IPS-18c (cell line): Measurements from ENCODE around the gene CTNND2.
"Not testable (repeated sequence)": the region's sequence is repeated elsewhere in the genome, so short reads cannot be mapped to it uniquely, and the experiment has no call there.

ENCODE experiments used
- H3K4me3 ChIP-seq: 2 replicates; pipeline ENCODE4 v1.7.0; 2013; ENCODE audit warnings: low read depth, mild to moderate bottlenecking, low read length, moderate library complexity; ENCODE audit not compliant: insufficient read depth
- H3K9me3 ChIP-seq: one replicate; pipeline ENCODE4 v1.6.1; 2013; ENCODE audit warnings: mild to moderate bottlenecking, low read length, moderate library complexity; ENCODE audit not compliant: control insufficient read depth, insufficient read depth

The CTNND2 gene

DNA sequence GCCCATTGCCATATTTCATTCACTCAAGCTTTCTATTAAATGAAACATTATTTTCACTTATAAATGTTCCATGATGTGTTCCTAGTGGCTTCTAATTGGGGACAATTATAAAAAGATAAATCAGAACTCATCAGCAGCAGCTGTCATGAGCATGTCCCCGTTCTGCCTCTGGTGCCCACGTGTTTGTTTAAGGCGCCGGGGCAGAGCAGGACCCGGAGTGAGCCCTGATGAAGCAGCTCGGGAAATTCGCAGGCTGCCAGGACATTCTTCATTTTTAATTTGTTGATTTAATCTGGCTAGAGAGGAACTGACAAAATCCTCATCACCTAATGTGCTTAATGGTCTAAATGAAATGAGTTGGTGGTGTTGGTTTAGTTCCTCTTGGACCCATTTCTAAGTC lies 475.0 kb downstream of the CTNND2 start:
- Histone ChIP-seq H3K4me3 (no peak overlapping the region), H3K9me3 (no peaks in the 10 kb centered on the region)

- Histone ChIP-seq H3K9me3 (no peaks in the 10 kb centered on the region), H3K4me3 (no peak overlapping the region)
Measured at GRCh38 chr5:11427569-11427968, 476.7 kb downstream of the CTNND2 start.

GRCh38 chr5:11426442-11426841 lies 477.8 kb downstream of the CTNND2 start:
- Histone ChIP-seq H3K4me3 (no peak overlapping the region), H3K9me3 (no peaks in the 10 kb centered on the region)

- Histone ChIP-seq H3K4me3 (no peak overlapping the region), H3K9me3 (no peaks in the 10 kb centered on the region)
Measured at GRCh38 chr5:11422342-11422741, 481.9 kb downstream of the CTNND2 start.

- Histone ChIP-seq H3K4me3 (no peak overlapping the region), H3K9me3 (no peaks in the 10 kb centered on the region)
Measured at GRCh38 chr5:11420969-11421368, 483.3 kb downstream of the CTNND2 start.

- Histone ChIP-seq H3K4me3 (no peak overlapping the region), H3K9me3 (no peaks in the 10 kb centered on the region)
Measured at GRCh38 chr5:11415751-11416150, 488.5 kb downstream of the CTNND2 start.

GRCh38 chr5:11414732-11415131 lies 489.5 kb downstream of the CTNND2 start:
- H3K4me3 ChIP-seq, H3K9me3 ChIP-seq: not testable (repeated sequence)

DNA sequence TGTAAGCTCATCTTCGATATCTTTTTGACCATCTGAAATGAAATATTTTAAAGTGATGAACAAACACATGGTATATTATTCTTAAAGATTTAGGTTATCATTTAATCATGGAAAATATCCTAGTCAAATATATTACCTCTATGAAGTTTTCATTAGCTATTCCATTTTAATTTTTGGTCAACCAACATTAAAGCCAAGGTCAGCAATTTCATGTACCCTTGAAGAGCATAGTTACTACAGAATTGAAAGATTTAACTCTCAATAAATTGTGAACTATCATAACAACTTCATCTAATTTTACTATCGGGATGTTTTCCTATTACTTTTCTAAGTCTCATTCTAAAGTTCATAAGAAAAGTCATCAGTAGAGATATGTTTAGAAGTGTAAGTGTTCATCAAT lies 492.6 kb downstream of the CTNND2 start:
- H3K4me3 ChIP-seq = no peak overlapping the region
- H3K9me3 ChIP-seq = no peaks in the 10 kb centered on the region

DNA sequence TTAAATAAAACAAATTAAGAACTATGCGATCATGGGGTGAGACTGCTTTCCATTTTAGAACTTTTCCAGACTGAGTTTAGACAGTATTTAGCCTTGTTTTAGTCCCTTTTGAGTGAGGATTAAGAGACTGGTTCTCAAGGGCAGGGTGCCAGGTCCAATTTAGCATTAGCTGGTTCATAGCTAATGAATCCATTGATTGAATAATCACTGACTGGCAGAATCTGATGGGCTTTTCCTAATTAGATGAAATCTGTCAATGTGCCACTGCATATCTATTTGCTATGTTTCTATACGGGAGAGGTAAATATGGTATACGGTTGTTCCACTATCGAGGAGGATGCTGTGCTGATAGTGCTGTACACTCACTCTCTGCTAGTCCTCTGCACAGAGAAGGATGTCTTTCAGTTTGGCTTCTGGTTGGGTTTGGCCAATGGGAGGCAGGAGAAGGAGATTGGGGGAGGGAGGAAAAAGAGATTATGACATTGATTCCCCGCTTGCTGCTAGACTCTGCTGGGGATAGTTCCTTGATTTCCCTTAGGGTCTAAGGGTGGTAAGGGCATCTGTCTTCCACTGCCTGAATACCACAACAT lies 496.6 kb downstream of the CTNND2 start:
- H3K4me3 ChIP-seq = no peak overlapping the region
- no peaks in the 10 kb centered on the region for H3K9me3 ChIP-seq

- Histone ChIP-seq H3K9me3 (no peaks in the 10 kb centered on the region), H3K4me3 (no peak overlapping the region)
Measured at GRCh38 chr5:11400316-11400715, 503.9 kb downstream of the CTNND2 start.

GRCh38 chr5:11398728-11399127 lies 505.5 kb downstream of the CTNND2 start:
- Histone ChIP-seq H3K9me3 (no peaks in the 10 kb centered on the region), H3K4me3 (no peak overlapping the region)

DNA sequence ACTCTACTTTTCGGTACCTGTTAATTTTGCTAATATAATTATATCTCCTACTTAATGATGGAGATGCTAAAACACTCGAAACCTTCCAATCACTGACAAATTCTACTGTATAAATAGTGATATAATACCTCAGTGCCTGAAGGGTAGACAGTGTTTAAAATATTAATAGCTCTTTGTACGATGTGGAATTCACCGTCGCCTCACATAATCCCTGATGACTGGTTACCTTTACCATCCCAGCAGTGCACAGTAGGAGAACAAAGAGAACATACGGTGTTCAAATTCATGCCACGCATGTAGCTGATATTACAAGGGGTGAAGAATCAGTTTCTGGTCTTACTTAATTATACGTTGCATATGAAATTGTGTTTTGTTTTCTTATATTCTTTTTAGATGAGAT lies 506.7 kb downstream of the CTNND2 start:
- Histone ChIP-seq H3K9me3 (no peaks in the 10 kb centered on the region), H3K4me3 (no peak overlapping the region)

DNA sequence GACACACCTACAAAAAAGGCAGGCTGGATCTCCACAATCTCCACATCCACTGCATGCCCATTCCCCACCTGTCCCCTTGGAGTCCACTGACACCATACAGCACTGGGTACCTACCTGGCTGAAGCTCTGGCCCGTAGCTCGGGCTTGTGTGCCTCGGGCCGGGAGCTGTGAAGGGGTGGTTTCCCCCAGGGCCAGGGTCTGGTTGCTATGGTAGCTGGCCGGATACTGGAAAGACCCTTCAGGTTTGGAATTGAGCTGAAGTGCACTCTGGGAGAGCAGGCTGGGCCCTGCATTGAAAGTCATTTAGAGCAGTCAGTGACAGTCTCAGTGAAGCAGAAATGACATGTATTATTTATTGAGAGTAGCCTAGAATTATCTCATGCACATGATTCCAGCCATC lies 507.3 kb downstream of the CTNND2 start:
- H3K9me3 ChIP-seq = no peaks in the 10 kb centered on the region
- no peak overlapping the region; the same call in 1 of the 2 replicates for H3K4me3 ChIP-seq

DNA sequence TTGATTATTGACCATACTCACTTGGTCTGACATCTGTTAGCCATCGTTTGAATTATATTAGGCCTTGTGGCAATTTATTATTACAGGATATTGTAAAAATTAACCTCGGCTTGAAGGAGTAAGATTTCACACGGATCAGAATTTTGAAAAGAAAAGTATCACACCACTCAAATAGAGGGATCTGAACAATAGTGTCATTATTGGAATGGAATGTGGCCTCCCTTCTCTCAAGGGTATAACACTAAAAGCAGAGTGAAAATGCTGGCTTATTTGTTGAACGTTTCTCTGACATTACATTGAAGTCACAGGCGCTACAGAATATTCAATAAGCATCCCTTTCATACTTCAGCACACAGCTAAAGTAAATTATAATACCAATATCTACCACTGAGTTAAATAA lies 509.3 kb downstream of the CTNND2 start:
- no peak overlapping the region for H3K4me3 ChIP-seq
- H3K9me3 ChIP-seq = no peaks in the 10 kb centered on the region

GRCh38 chr5:11390291-11390767 lies 513.9 kb downstream of the CTNND2 start:
- Histone ChIP-seq H3K4me3 (no peak overlapping the region), H3K9me3 (no peaks in the 10 kb centered on the region)

DNA sequence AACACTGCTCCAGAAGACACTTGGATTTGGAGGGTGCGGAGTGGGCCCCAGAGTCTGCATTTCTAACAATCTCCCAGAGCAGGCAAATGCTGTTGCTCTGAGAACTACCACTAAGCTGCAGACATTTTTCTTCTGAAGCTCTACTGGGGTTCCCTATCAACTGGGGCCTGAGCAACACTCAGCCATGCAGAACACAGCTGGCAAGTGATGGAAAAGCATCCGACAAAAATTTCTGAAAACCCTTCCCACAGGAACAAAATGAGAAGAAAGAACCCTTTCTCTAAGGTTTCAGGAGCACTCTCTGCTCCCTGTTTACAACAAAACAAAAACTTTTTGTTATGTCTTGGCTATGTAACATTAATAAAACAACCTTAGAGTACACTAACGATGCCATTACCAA lies 516.9 kb downstream of the CTNND2 start:
- Histone ChIP-seq H3K4me3 (no peak overlapping the region), H3K9me3 (no peaks in the 10 kb centered on the region)

GRCh38 chr5:11386398-11386797 lies 517.8 kb downstream of the CTNND2 start:
- Histone ChIP-seq H3K9me3 (no peaks in the 10 kb centered on the region), H3K4me3 (no peak overlapping the region)

GRCh38 chr5:11385901-11386293 lies 518.3 kb downstream of the CTNND2 start:
- Histone ChIP-seq H3K9me3 (no peaks in the 10 kb centered on the region), H3K4me3 (no peak overlapping the region; the same call in 1 of the 2 replicates)

GRCh38 chr5:11385251-11385900 lies 518.9 kb downstream of the CTNND2 start:
- Histone ChIP-seq H3K9me3 (no peaks in the 10 kb centered on the region), H3K4me3 (peak overlapping the region; percentile 42)
